Tibial nerve (tissue), 4 donors: ENCODE measurements around the gene DAB1.

Source experiments
- CTCF ChIP-seq, 5 experiments: fragments of 200-600 bp in 3 of 5; fragments of 450-650 bp in 2 of 5; sonication (generic) in 3 of 5; IDR thresholded peaks; one replicate each; pipeline ENCODE4 v1.5.1; 2016 to 2019; ENCODE audit warnings: antibody characterized with exemption in 5 of 5, mild to moderate bottlenecking in 3 of 5, moderate library complexity in 2 of 5
- EP300 ChIP-seq, 2 donors: sonication (generic); formaldehyde crosslinking; IDR thresholded peaks; one replicate each; pipeline ENCODE4 v1.6.1; 2017; ENCODE audit warnings: antibody characterized with exemption in 2 of 2, mild to moderate bottlenecking in 1 of 2

DNA sequence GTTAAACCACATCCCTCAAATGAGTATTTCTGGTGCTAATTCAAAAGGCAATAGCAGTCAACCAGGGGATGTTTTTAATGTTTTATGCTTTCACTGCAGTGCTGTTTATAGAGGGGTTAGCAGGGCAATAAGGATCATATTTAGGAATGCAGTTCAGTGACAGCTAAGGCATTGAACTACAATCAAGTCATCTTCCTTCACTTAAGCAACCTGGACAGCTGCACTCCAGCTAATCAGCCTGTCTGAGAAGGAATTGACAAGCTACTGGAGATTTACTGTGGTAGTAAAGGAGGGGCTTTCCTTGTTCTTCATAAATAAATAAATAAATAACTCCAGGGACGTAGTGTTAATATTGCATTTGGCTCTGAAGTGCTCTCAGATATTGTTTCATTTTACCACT, 93.9 kb downstream of the DAB1 start:
- TF ChIP-seq CTCF (IDR thresholded peaks at IDR 0.05): no peak
- TF ChIP-seq EP300 (IDR thresholded peaks at IDR 0.05): no peak
